ENCODE data around the gene MEA1.

GRCh38 chr6:42970871-42971612 lies 42.7 kb downstream of the MEA1 start:
- TF ChIP-seq POLR2A (IDR thresholded peaks at IDR 0.05; ENCODE audit: low read depth, low read length) (no peak), POLR2AphosphoS5 (IDR thresholded peaks at IDR 0.05; ENCODE audit: low read depth, low read length) (no peak)
